GM19438 (cell line): Measurements from ENCODE around the gene PCSK2.

Experiments
- ATAC-seq: cut with Tn5 transposase; IDR thresholded peaks from one replicate; pipeline ENCODE4 v1.9.1; 2021; ENCODE audit warnings: low read depth; ENCODE audit not compliant: unreplicated experiment

The PCSK2 gene

GRCh38 chr20:17441745-17442144, 214.9 kb downstream of the PCSK2 start:
- ATAC-seq = no peak

- no peak for ATAC-seq
These were observed 215.7 kb downstream of the PCSK2 start for GRCh38 chr20:17442588-17442987.

- no peak for ATAC-seq
These were observed 216.5 kb downstream of the PCSK2 start for GRCh38 chr20:17443131-17443858.

GRCh38 chr20:17444091-17444490, 217.3 kb downstream of the PCSK2 start:
- ATAC-seq = no peak

GRCh38 chr20:17445543-17445942, 218.7 kb downstream of the PCSK2 start:
- ATAC-seq = no peak

- ATAC-seq = no peak
These were observed 219.3 kb downstream of the PCSK2 start for GRCh38 chr20:17446171-17446570.

- no peak for ATAC-seq
These were observed 221.2 kb downstream of the PCSK2 start for GRCh38 chr20:17448071-17448470.

GRCh38 chr20:17449031-17449430, 222.2 kb downstream of the PCSK2 start:
- ATAC-seq = no peak

- no peak for ATAC-seq
These were observed 225.6 kb downstream of the PCSK2 start for GRCh38 chr20:17452441-17452840.

- no peak for ATAC-seq
These were observed 226.8 kb downstream of the PCSK2 start for GRCh38 chr20:17453592-17453991.

- no peak for ATAC-seq
These were observed 229.4 kb downstream of the PCSK2 start for GRCh38 chr20:17456279-17456678.

- no peak for ATAC-seq
These were observed 230.2 kb downstream of the PCSK2 start for GRCh38 chr20:17457079-17457478.

GRCh38 chr20:17457588-17458190, 230.8 kb downstream of the PCSK2 start:
- no peak for ATAC-seq

GRCh38 chr20:17460119-17460518, 233.3 kb downstream of the PCSK2 start:
- no peak for ATAC-seq

GRCh38 chr20:17461941-17462340, 235.1 kb downstream of the PCSK2 start:
- ATAC-seq = no peak

GRCh38 chr20:17463711-17464110, 236.9 kb downstream of the PCSK2 start:
- ATAC-seq = no peak

GRCh38 chr20:17465236-17465635, 238.4 kb downstream of the PCSK2 start:
- no peak for ATAC-seq

- ATAC-seq = no peak
These were observed 239.8 kb downstream of the PCSK2 start for GRCh38 chr20:17466641-17467040.

- ATAC-seq = no peak
These were observed 240.3 kb downstream of the PCSK2 start for GRCh38 chr20:17467120-17467655.

- no peak for ATAC-seq
These were observed 241.4 kb downstream of the PCSK2 start for GRCh38 chr20:17468073-17468840.

- no peak for ATAC-seq
These were observed 242.6 kb downstream of the PCSK2 start for GRCh38 chr20:17469246-17470030.
